Psoas muscle (tissue), 8 donors: ENCODE measurements around the gene MARCHF11. TPM values are rescaled to one million over a fixed set of nuclear protein-coding genes. Genes with fewer than 3 reads are reported as not detected.

Source experiments
- ATAC-seq, 4 donors: fragments of 200-7000 bp; cut with Tn5 transposase; one replicate each; pipeline ENCODE4 v1.9.1; 2020; ENCODE audit warnings: moderate library complexity in 3 of 4, mild to moderate bottlenecking in 2 of 4
- DNase-seq, 2 donors: peaks; one replicate each; pipeline ENCODE4 v3.0.0-alpha.2; 2020
- H3K27ac ChIP-seq: fragments of 200-600 bp; one replicate; pipeline ENCODE4 v1.8.0; 2022
- H3K27me3 ChIP-seq, 3 donors: fragments of 200-600 bp in 1 of 3; one replicate each; pipeline versions ENCODE4 v1.6.1 to v1.8.0; 2013 to 2022; ENCODE audit warnings: low read length in 2 of 3, mild to moderate bottlenecking in 2 of 3, moderate library complexity in 1 of 3; ENCODE audit not compliant: insufficient read depth in 3 of 3
- H3K36me3 ChIP-seq, 2 donors: fragments of 200-600 bp in 1 of 2; one replicate each; pipeline versions ENCODE4 v1.6.1 to v1.8.0; 2013 to 2022; ENCODE audit warnings: low read depth in 1 of 2, mild to moderate bottlenecking in 1 of 2, moderate library complexity in 1 of 2; ENCODE audit not compliant: insufficient read depth in 1 of 2
- H3K4me1 ChIP-seq: fragments of 200-600 bp; one replicate; pipeline ENCODE4 v1.8.0; 2022
- H3K4me3 ChIP-seq: fragments of 200-600 bp; one replicate; pipeline ENCODE4 v1.8.0; 2022; ENCODE audit warnings: mild to moderate bottlenecking
- H3K9me3 ChIP-seq: fragments of 200-600 bp; one replicate; pipeline ENCODE4 v1.8.0; 2022
- CTCF ChIP-seq: fragments of 200-600 bp; IDR thresholded peaks from one replicate; pipeline ENCODE4 v1.8.0; 2022; ENCODE audit warnings: antibody characterized with exemption
- WGBS, 3 donors: extraction: QIAGEN DNeasy Blood & Tissue Kit; methylation state at CpG; one replicate each; pipeline versions ENCODE4 v1.1.6 to v1.1.7; 2013; 5-methylcytosine and 5-hydroxymethylcytosine counted together
- intact Hi-C, 2 donors: fragments of 100-400 bp; cut with DNase I; formaldehyde crosslinking; loops; one replicate each; pipeline versions ENCODE4 v1.11.0 to v1.14.2; 2022
- polyA plus RNA-seq, 3 donors: library from polyadenylated mRNA; stranded (reverse); fragments of 200-250 nt; gene quantifications; one replicate each; pipeline ENCODE4 v1.2.3, GENCODE V29; 2013
- total RNA-seq, 4 donors: library from RNA; stranded (reverse); fragmentation: NEBNext Ultra II Directional in 2 of 4; extraction: Animal tissue kit (Norgen Biotek cat#: 25700) in 2 of 4; gene quantifications; one replicate each; pipeline versions ENCODE4 v1.2.1 to v1.2.4, GENCODE V29; 2021 to 2023
- donor health status: healthy with polysubstance abuse.
- donor health status: DM: no; HTN: no; CAD: no; lungs with moderate emphysema.
- donor health status: Bipolar disorder and iron deficiency.
- donor health status: healthy.
- donor health status: DM: yes; HTN: yes; CAD: no.
- donor health status: DM: no; HTN: no; CAD: no.
- donor health status: DM: no; HTN: no; CAD: no.
- donor health status: DM: yes; HTN: yes; CAD: no.

The MARCHF11 gene
- total and polyA plus RNA-seq, 7 donors, result not detected

- DNase-seq, result no peak
- no peaks in the 10 kb centered on the region for H3K36me3 ChIP-seq
- WGBS, 3 donors, result 78 to 89% (median 85%) methylated on average over 8 of the region's 8 CpGs
- H3K9me3 ChIP-seq, result no peaks in the 10 kb centered on the region
- H3K27ac ChIP-seq, result no peak overlapping the region
- intact Hi-C loops, result no loop called here
- H3K4me1 ChIP-seq, result no peaks in the 10 kb centered on the region
- ATAC-seq, result no peak
- H3K27me3 ChIP-seq, result no peaks in the 10 kb centered on the region
- no peak for TF ChIP-seq CTCF
- H3K4me3 ChIP-seq, result no peak overlapping the region
Observed at GRCh38 chr5:16115140-16115539, 64.5 kb downstream of the MARCHF11 start.

GRCh38 chr5:16108418-16108817 is 71.2 kb downstream of the MARCHF11 start:
- H3K4me1 ChIP-seq, result no peaks in the 10 kb centered on the region
- no peaks in the 10 kb centered on the region for H3K36me3 ChIP-seq
- 50 to 57% (median 55%) methylated on average over 3 of the region's 3 CpGs for WGBS, 3 donors
- ATAC-seq (no peak), DNase-seq (no peak)
- H3K27me3 ChIP-seq, result no peaks in the 10 kb centered on the region
- peaks cover 4% of the 10 kb centered on the region for H3K9me3 ChIP-seq
- no peak for TF ChIP-seq CTCF
- no peak overlapping the region for H3K27ac ChIP-seq
- intact Hi-C loops, result no loop called here
- no peak overlapping the region for H3K4me3 ChIP-seq

GRCh38 chr5:16104961-16105360 is 74.6 kb downstream of the MARCHF11 start:
- Histone ChIP-seq H3K36me3 (no peaks in the 10 kb centered on the region), H3K27me3 (no peaks in the 10 kb centered on the region), H3K27ac (no peak overlapping the region), H3K4me3 (no peak overlapping the region), H3K4me1 (no peaks in the 10 kb centered on the region), H3K9me3 (peaks cover 4% of the 10 kb centered on the region)
- intact Hi-C loops, result no loop called here
- DNase-seq, result no peak
- no peak for TF ChIP-seq CTCF
- ATAC-seq, result no peak
- 48 to 56% (median 49%) methylated on average over 2 of the region's 2 CpGs for WGBS, 3 donors

- Histone ChIP-seq H3K4me1 (no peaks in the 10 kb centered on the region), H3K9me3 (no peaks in the 10 kb centered on the region), H3K27me3 (no peaks in the 10 kb centered on the region), H3K27ac (no peak overlapping the region), H3K4me3 (no peak overlapping the region), H3K36me3 (no peaks in the 10 kb centered on the region)
- WGBS, 3 donors, result 35 to 38% (median 37%) methylated on average over 5 of the region's 5 CpGs
- no peak for DNase-seq
- no peak for TF ChIP-seq CTCF
- intact Hi-C loops, result no loop called here
- ATAC-seq, result no peak
Observed at GRCh38 chr5:16095612-16096011, 84.0 kb downstream of the MARCHF11 start.

- Histone ChIP-seq H3K9me3 (no peaks in the 10 kb centered on the region), H3K27ac (no peak overlapping the region), H3K4me1 (no peaks in the 10 kb centered on the region), H3K4me3 (no peak overlapping the region), H3K27me3 (no peaks in the 10 kb centered on the region), H3K36me3 (no peaks in the 10 kb centered on the region)
- WGBS, 3 donors, result 89 to 94% (median 92%) methylated on average over 6 of the region's 6 CpGs
- intact Hi-C loops, result no loop called here
- no peak for TF ChIP-seq CTCF
- DNase-seq, result no peak
- no peak for ATAC-seq
Observed at GRCh38 chr5:16090270-16090669, 89.3 kb downstream of the MARCHF11 start.
